DOHH2 (cell line): ENCODE measurements around the gene PARL.

Experiments used
- H3F3A ChIP-seq: fragments of 200-600 bp; sonication (generic), shearing (Covaris generic); 2 replicates; pipeline ENCODE4 v1.6.0; 2016; ENCODE audit warnings: antibody characterized with exemption, mild to moderate bottlenecking; ENCODE audit not compliant: control insufficient read depth, insufficient read depth
- H3K27ac ChIP-seq: fragments of 200-600 bp; sonication (generic); 2 replicates; pipeline ENCODE4 v1.5.1; 2014; ENCODE audit warnings: low read depth, mild to moderate bottlenecking, low read length, moderate library complexity
- H3K27me3 ChIP-seq: fragments of 200-600 bp; sonication (generic); 2 replicates; pipeline ENCODE4 v1.6.1; 2014; ENCODE audit warnings: mild to moderate bottlenecking, low read length, mixed read lengths; ENCODE audit not compliant: control insufficient read depth
- H3K36me3 ChIP-seq: fragments of 200-600 bp; sonication (generic); 2 replicates; pipeline ENCODE4 v1.6.1; 2014; ENCODE audit warnings: mild to moderate bottlenecking, low read length, moderate library complexity, mixed read lengths; ENCODE audit not compliant: control insufficient read depth
- H3K4me1 ChIP-seq: fragments of 200-600 bp; sonication (generic); 2 replicates; pipeline ENCODE4 v1.6.1; 2014; ENCODE audit warnings: mild to moderate bottlenecking, low read length, mixed read lengths; ENCODE audit not compliant: control insufficient read depth
- H3K4me2 ChIP-seq: fragments of 200-600 bp; sonication (generic); 2 replicates; pipeline ENCODE4 v1.6.0; 2014; ENCODE audit warnings: mild to moderate bottlenecking, low read length, moderate library complexity
- H3K4me3 ChIP-seq: fragments of 200-600 bp; sonication (generic); 2 replicates; pipeline ENCODE4 v1.5.1; 2014; ENCODE audit warnings: mild to moderate bottlenecking, low read length, mixed read lengths
- H3K79me2 ChIP-seq: fragments of 200-600 bp; sonication (generic); 2 replicates; pipeline ENCODE4 v1.6.1; 2014; ENCODE audit warnings: mild to moderate bottlenecking, low read length, mixed read lengths; ENCODE audit not compliant: control insufficient read depth
- H3K9me2 ChIP-seq: fragments of 200-600 bp; sonication (generic); replicated peaks from 2 replicates; pipeline ENCODE4 v1.6.1; 2014; ENCODE audit warnings: mild to moderate bottlenecking, low read length, mixed read lengths; ENCODE audit not compliant: control insufficient read depth
- H3K9me3 ChIP-seq: fragments of 200-600 bp; sonication (generic); 2 replicates; pipeline ENCODE4 v1.6.1; 2014; ENCODE audit warnings: antibody characterized with exemption, low read length, mixed read lengths; ENCODE audit not compliant: control insufficient read depth, insufficient read depth
- H4K20me1 ChIP-seq: fragments of 200-600 bp; sonication (generic); 2 replicates; pipeline ENCODE4 v1.6.0; 2014; ENCODE audit warnings: low read depth, mild to moderate bottlenecking, antibody characterized with exemption, low read length, moderate library complexity; ENCODE audit not compliant: control insufficient read depth, insufficient read depth
- EZH2phosphoT487 ChIP-seq: fragments of 200-600 bp; sonication (generic); IDR thresholded peaks from 2 replicates; pipeline ENCODE4 v1.6.1; 2017; ENCODE audit warnings: borderline replicate concordance, mild to moderate bottlenecking, antibody characterized with exemption, low read length, moderate library complexity, mixed read lengths
- TF ChIP-seq, protein P1 (sequence below): fragments of 200-600 bp; sonication (generic); IDR thresholded peaks from one replicate; pipeline ENCODE4 v1.5.1; 2014; ENCODE audit warnings: antibody characterized with exemption, mild to moderate bottlenecking, low read depth, low read length; ENCODE audit not compliant: poor library complexity, severe bottlenecking

Gene PARL

DNA sequence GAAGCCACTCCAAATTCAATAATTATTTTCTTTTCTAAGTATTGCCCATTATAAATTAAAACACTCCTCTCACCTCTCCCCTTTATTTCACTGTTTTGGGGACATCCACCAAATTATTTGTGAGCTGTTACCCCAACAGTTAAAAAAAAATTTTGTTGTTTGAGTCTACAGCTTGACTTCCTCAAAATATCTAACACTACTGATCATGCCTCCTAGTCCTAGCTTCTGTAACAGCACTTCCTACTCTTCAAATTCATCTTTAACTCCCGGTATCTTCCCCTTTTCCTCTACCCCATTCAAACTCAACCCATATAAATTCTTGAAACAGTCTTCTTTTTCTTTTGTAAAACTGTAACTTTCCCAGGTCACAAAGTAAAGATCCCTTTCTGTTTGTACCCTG lies 15.9 kb downstream of the PARL start:
- H3K9me2 ChIP-seq, result no peaks in the 10 kb centered on the region
- H3K36me3 ChIP-seq, result peaks cover 28% of the 10 kb centered on the region
- no peaks in the 10 kb centered on the region for H3F3A ChIP-seq
- no peak overlapping the region for H3K4me3 ChIP-seq
- no peaks in the 10 kb centered on the region for H3K9me3 ChIP-seq
- no peak overlapping the region for H3K27ac ChIP-seq
- TF ChIP-seq, protein P1, sequence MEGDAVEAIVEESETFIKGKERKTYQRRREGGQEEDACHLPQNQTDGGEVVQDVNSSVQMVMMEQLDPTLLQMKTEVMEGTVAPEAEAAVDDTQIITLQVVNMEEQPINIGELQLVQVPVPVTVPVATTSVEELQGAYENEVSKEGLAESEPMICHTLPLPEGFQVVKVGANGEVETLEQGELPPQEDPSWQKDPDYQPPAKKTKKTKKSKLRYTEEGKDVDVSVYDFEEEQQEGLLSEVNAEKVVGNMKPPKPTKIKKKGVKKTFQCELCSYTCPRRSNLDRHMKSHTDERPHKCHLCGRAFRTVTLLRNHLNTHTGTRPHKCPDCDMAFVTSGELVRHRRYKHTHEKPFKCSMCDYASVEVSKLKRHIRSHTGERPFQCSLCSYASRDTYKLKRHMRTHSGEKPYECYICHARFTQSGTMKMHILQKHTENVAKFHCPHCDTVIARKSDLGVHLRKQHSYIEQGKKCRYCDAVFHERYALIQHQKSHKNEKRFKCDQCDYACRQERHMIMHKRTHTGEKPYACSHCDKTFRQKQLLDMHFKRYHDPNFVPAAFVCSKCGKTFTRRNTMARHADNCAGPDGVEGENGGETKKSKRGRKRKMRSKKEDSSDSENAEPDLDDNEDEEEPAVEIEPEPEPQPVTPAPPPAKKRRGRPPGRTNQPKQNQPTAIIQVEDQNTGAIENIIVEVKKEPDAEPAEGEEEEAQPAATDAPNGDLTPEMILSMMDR, result no peak
- no peak for TF ChIP-seq EZH2phosphoT487
- H3K4me2 ChIP-seq, result no peak overlapping the region
- peaks cover 46% of the 10 kb centered on the region for H3K79me2 ChIP-seq
- H3K27me3 ChIP-seq, result no peaks in the 10 kb centered on the region
- H3K4me1 ChIP-seq, result no peaks in the 10 kb centered on the region
- H4K20me1 ChIP-seq, result no peaks in the 10 kb centered on the region; the same call in 1 of the 2 replicates

DNA sequence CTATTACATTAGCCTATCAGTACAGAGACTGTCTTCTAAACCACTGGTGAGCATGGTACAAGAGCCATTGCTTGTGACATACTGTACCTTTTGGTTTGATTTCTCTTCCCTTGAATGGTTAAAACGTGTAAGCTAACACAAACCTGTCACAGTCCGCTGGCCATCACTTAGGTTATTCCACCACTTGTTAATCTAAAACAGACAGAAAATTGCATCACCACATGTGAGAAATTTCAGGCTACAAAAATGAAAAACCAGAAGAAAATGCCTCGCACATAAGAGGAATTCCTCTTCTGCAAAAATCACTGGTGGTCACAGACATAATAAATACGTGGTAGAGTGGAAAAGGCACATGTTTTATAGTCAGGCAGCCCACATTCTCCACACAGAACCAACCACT lies 22.1 kb downstream of the PARL start:
- H4K20me1 ChIP-seq, result no peaks in the 10 kb centered on the region
- no peaks in the 10 kb centered on the region for H3K9me2 ChIP-seq
- no peaks in the 10 kb centered on the region for H3K9me3 ChIP-seq
- TF ChIP-seq EZH2phosphoT487, result no peak
- TF ChIP-seq, protein P1, result no peak
- H3K4me1 ChIP-seq, result no peaks in the 10 kb centered on the region
- no peaks in the 10 kb centered on the region for H3K79me2 ChIP-seq
- H3K27me3 ChIP-seq, result no peaks in the 10 kb centered on the region
- no peak overlapping the region for H3K4me3 ChIP-seq
- H3K4me2 ChIP-seq, result no peak overlapping the region
- peaks cover 54% of the 10 kb centered on the region for H3K36me3 ChIP-seq
- H3F3A ChIP-seq, result no peaks in the 10 kb centered on the region
- H3K27ac ChIP-seq, result no peak overlapping the region

DNA sequence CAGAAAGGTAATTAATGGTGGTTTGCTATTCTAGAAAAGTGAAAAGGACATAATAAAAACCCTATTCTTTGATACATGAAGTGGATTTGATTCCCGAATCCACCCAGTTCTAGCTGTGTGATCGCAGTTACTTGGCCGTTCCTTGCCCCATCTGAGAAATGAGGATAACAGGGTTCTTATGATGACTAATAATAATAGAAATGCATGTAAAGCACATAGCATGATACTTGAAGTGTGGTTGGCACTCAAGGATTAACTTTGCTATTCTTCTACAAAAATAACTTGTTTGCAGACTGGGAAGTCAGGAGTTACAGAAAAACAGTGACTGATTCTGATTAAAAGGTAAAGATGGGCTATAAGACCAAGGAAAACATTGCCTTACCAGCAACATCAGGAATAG lies 26.8 kb downstream of the PARL start:
- H3K27me3 ChIP-seq, result no peaks in the 10 kb centered on the region
- H4K20me1 ChIP-seq, result no peaks in the 10 kb centered on the region
- H3K4me1 ChIP-seq, result no peaks in the 10 kb centered on the region
- H3K27ac ChIP-seq, result no peak overlapping the region
- no peak overlapping the region for H3K4me3 ChIP-seq
- TF ChIP-seq, protein P1, result no peak
- TF ChIP-seq EZH2phosphoT487, result no peak
- no peak overlapping the region for H3K4me2 ChIP-seq
- H3K36me3 ChIP-seq, result peaks cover 36% of the 10 kb centered on the region
- no peaks in the 10 kb centered on the region for H3F3A ChIP-seq
- no peaks in the 10 kb centered on the region for H3K79me2 ChIP-seq
- no peaks in the 10 kb centered on the region for H3K9me3 ChIP-seq
- H3K9me2 ChIP-seq, result no peaks in the 10 kb centered on the region
